Loucy (cell line): ENCODE data around the gene DNPEP.

ENCODE experiments used
- H2AFZ ChIP-seq: fragments of 200-600 bp; sonication (generic); 2 replicates; pipeline ENCODE4 v1.6.0; 2016; ENCODE audit warnings: antibody characterized with exemption, mild to moderate bottlenecking, low read length, moderate library complexity
- H3F3A ChIP-seq: fragments of 200-600 bp; 2 replicates; pipeline ENCODE4 v1.6.0; 2016; ENCODE audit warnings: antibody characterized with exemption, low read depth, mild to moderate bottlenecking
- H3K27me3 ChIP-seq: fragments of 200-600 bp; sonication (generic); 2 replicates; pipeline ENCODE4 v1.6.1; 2014; ENCODE audit warnings: low read length, mild to moderate bottlenecking; ENCODE audit not compliant: insufficient read depth, poor library complexity, severe bottlenecking
- H3K36me3 ChIP-seq: fragments of 200-600 bp; sonication (generic); 2 replicates; pipeline ENCODE4 v1.6.1; 2016; ENCODE audit warnings: low read length; ENCODE audit not compliant: insufficient read depth
- H3K4me1 ChIP-seq: fragments of 200-600 bp; sonication (generic); 2 replicates; pipeline ENCODE4 v1.5.1; 2014; ENCODE audit warnings: low read length, mild to moderate bottlenecking; ENCODE audit not compliant: insufficient read depth, poor library complexity, severe bottlenecking
- H3K4me2 ChIP-seq: fragments of 200-600 bp; sonication (generic); 2 replicates; pipeline ENCODE4 v1.6.0; 2014; ENCODE audit warnings: antibody characterized with exemption, low read length, low read depth, mild to moderate bottlenecking; ENCODE audit not compliant: poor library complexity, severe bottlenecking
- H3K4me3 ChIP-seq: fragments of 200-600 bp; sonication (generic); 2 replicates; pipeline ENCODE4 v1.5.1; 2014; ENCODE audit warnings: low read length, mild to moderate bottlenecking, mixed read lengths; ENCODE audit not compliant: poor library complexity, severe bottlenecking
- H3K79me2 ChIP-seq: fragments of 200-600 bp; sonication (generic); 2 replicates; pipeline ENCODE4 v1.6.1; 2014; ENCODE audit warnings: low read length; ENCODE audit not compliant: insufficient read depth
- H3K9ac ChIP-seq: fragments of 200-600 bp; sonication (generic); 2 replicates; pipeline ENCODE4 v1.6.0; 2014; ENCODE audit warnings: mild to moderate bottlenecking, low read depth, low read length, moderate library complexity; ENCODE audit not compliant: poor library complexity, severe bottlenecking
- H3K9me2 ChIP-seq: fragments of 200-600 bp; sonication (generic); replicated peaks from 2 replicates; pipeline ENCODE4 v1.6.1; 2016; ENCODE audit warnings: low read depth, low read length, mixed read lengths
- H3K9me3 ChIP-seq: fragments of 200-600 bp; sonication (generic); 2 replicates; pipeline ENCODE4 v1.6.1; 2014; ENCODE audit warnings: mild to moderate bottlenecking, antibody characterized with exemption, low read length, low read depth; ENCODE audit not compliant: insufficient read depth
- H4K20me1 ChIP-seq: fragments of 200-600 bp; sonication (generic); 2 replicates; pipeline ENCODE4 v1.6.0; 2014; ENCODE audit warnings: antibody characterized with exemption, low read length, mild to moderate bottlenecking; ENCODE audit not compliant: insufficient read depth, poor library complexity, severe bottlenecking
- CTCF ChIP-seq: fragments of 200-600 bp; sonication (generic); conservative IDR thresholded peaks from 2 replicates; pipeline ENCODE4 v1.5.1; 2014; ENCODE audit warnings: mild to moderate bottlenecking, antibody characterized with exemption, low read length
- EZH2phosphoT487 ChIP-seq: fragments of 200-600 bp; IDR thresholded peaks from 2 replicates; pipeline ENCODE4 v1.6.1; 2018; ENCODE audit warnings: antibody characterized with exemption, mild to moderate bottlenecking, moderate library complexity, borderline replicate concordance

DNPEP gene

GRCh38 chr2:219352448-219353023 is 35.2 kb downstream of the DNPEP start:
- Histone ChIP-seq H3K79me2 (no peaks in the 10 kb centered on the region), H3K36me3 (no peaks in the 10 kb centered on the region), H3K9me3 (no peaks in the 10 kb centered on the region), H3K9me2 (no peaks in the 10 kb centered on the region), H3K9ac (no peak overlapping the region), H2AFZ (no peak overlapping the region), H3K27me3 (no peaks in the 10 kb centered on the region), H4K20me1 (no peaks in the 10 kb centered on the region), H3K4me1 (no peaks in the 10 kb centered on the region), H3K4me2 (no peak overlapping the region), H3K4me3 (no peak overlapping the region), H3F3A (no peaks in the 10 kb centered on the region)
- no peak for TF ChIP-seq EZH2phosphoT487
- peak; percentile 85 for TF ChIP-seq CTCF

- Histone ChIP-seq H3K27me3 (no peaks in the 10 kb centered on the region), H3K36me3 (no peaks in the 10 kb centered on the region), H3K9ac (no peak overlapping the region), H3K4me1 (no peaks in the 10 kb centered on the region), H3F3A (no peaks in the 10 kb centered on the region), H3K9me3 (no peaks in the 10 kb centered on the region), H3K79me2 (no peaks in the 10 kb centered on the region), H3K4me2 (no peak overlapping the region), H2AFZ (no peak overlapping the region), H3K9me2 (no peaks in the 10 kb centered on the region), H3K4me3 (no peak overlapping the region), H4K20me1 (no peaks in the 10 kb centered on the region)
- TF ChIP-seq EZH2phosphoT487 (no peak), CTCF (no peak)
Observed at GRCh38 chr2:219350710-219351221, 36.9 kb downstream of the DNPEP start.

- Histone ChIP-seq H2AFZ (no peak overlapping the region), H3K4me2 (no peak overlapping the region), H3K36me3 (no peaks in the 10 kb centered on the region), H3K9ac (no peak overlapping the region), H3F3A (no peaks in the 10 kb centered on the region), H3K9me2 (no peaks in the 10 kb centered on the region), H3K4me3 (no peak overlapping the region), H3K79me2 (no peaks in the 10 kb centered on the region), H4K20me1 (no peaks in the 10 kb centered on the region), H3K4me1 (no peaks in the 10 kb centered on the region), H3K27me3 (no peaks in the 10 kb centered on the region), H3K9me3 (no peaks in the 10 kb centered on the region)
- TF ChIP-seq CTCF (no peak), EZH2phosphoT487 (no peak)
Observed at GRCh38 chr2:219350215-219350614, 37.5 kb downstream of the DNPEP start.
